SK-N-SH (cell line): ENCODE results near the gene NTHL1. TPM values are rescaled to one million over a fixed set of nuclear protein-coding genes. Genes with fewer than 3 reads are reported as not detected.

Experiments
- CTCF ChIA-PET: fragments of 300-600, 350-600 bp; formaldehyde crosslinking; extraction: SDS; loops from one replicate; lab custom pipeline; 2021; lab: Yijun Ruan, JAX
- POLR2A ChIA-PET: fragments of 350-600 bp; sonication (Branson Sonifier 250); formaldehyde crosslinking; extraction: SDS; loops from one replicate; lab custom pipeline; 2020; ENCODE audit warnings: antibody characterized with exemption, inconsistent platforms; lab: Yijun Ruan, JAX
- DNase-seq: peaks from one replicate; pipeline ENCODE4 v3.0.0; 2012
- H2AFZ ChIP-seq: fragments of 200-600 bp; sonication (generic); 2 replicates; pipeline ENCODE4 v1.8.1; 2016; ENCODE audit warnings: antibody characterized with exemption, mild to moderate bottlenecking, low read depth
- H3F3A ChIP-seq: fragments of 200-600 bp; sonication (generic); replicated peaks from 2 replicates; pipeline ENCODE3; 2016; ENCODE audit warnings: antibody characterized with exemption, mild to moderate bottlenecking; ENCODE audit not compliant: insufficient read depth
- H3K27ac ChIP-seq, 2 experiments: fragments of 200-500 bp in 1 of 2; fragments of 200-600 bp in 1 of 2; sonication (Bioruptor generic) in 1 of 2; sonication (generic), shearing (Covaris generic) in 1 of 2; 2 replicates each; pipeline versions ENCODE4 v1.5.1 to v1.6.1; 2014 to 2016; ENCODE audit warnings: low read depth in 2 of 2, inconsistent platforms in 1 of 2, low read length in 1 of 2, mild to moderate bottlenecking in 1 of 2, mixed read lengths in 1 of 2
- H3K27me3 ChIP-seq: fragments of 200-600 bp; sonication (generic), shearing (Covaris generic); 2 replicates; pipeline ENCODE4 v1.6.1; 2016; ENCODE audit warnings: mixed run types; ENCODE audit not compliant: insufficient read depth
- H3K36me3 ChIP-seq, 2 experiments: fragments of 200-500 bp in 1 of 2; fragments of 200-600 bp in 1 of 2; sonication (Bioruptor generic) in 1 of 2; sonication (generic) in 1 of 2; replicated peaks in 1 of 2; 2 replicates each; pipeline versions ENCODE3 to v1.5.1; 2014 to 2016; ENCODE audit warnings: low read length in 1 of 2, mild to moderate bottlenecking in 1 of 2; ENCODE audit not compliant: insufficient read depth in 2 of 2, control insufficient read depth in 1 of 2
- H3K4me1 ChIP-seq, 2 experiments: fragments of 200-500 bp in 1 of 2; fragments of 200-600 bp in 1 of 2; sonication (Bioruptor generic) in 1 of 2; sonication (generic), shearing (Covaris generic) in 1 of 2; 2 replicates each; pipeline versions ENCODE4 v1.5.1 to v1.6.1; 2014 to 2016; ENCODE audit warnings: low read depth in 1 of 2, low read length in 1 of 2, mixed run types in 1 of 2; ENCODE audit not compliant: insufficient read depth in 2 of 2, control insufficient read depth in 1 of 2
- H3K4me2 ChIP-seq: fragments of 200-600 bp; sonication (generic), shearing (Covaris generic); 2 replicates; pipeline ENCODE4 v1.6.1; 2017; ENCODE audit warnings: mixed run types
- H3K4me3 ChIP-seq, 2 experiments: fragments of 200-500 bp in 1 of 2; fragments of 200-600 bp in 1 of 2; sonication (Bioruptor generic) in 1 of 2; sonication (generic), shearing (Covaris generic) in 1 of 2; 2 replicates each; pipeline versions ENCODE4 v1.5.1 to v1.8.1; 2014 to 2016; ENCODE audit warnings: low read depth in 2 of 2, inconsistent platforms in 1 of 2, low read length in 1 of 2, mild to moderate bottlenecking in 1 of 2, mixed read lengths in 1 of 2, moderate library complexity in 1 of 2
- H3K79me2 ChIP-seq: fragments of 200-600 bp; sonication (generic); 2 replicates; pipeline ENCODE4 v1.8.1; 2017; ENCODE audit warnings: mild to moderate bottlenecking; ENCODE audit not compliant: insufficient read depth
- H3K9ac ChIP-seq: fragments of 200-600 bp; sonication (generic); 2 replicates; pipeline ENCODE4 v1.6.1; 2017; ENCODE audit warnings: mixed run types
- H3K9me2 ChIP-seq: fragments of 200-600 bp; sonication (generic); 2 replicates; pipeline ENCODE4 v1.6.1; 2017; ENCODE audit warnings: mixed run types
- H3K9me3 ChIP-seq: fragments of 200-600 bp; sonication (generic); 2 replicates; pipeline ENCODE4 v1.6.1; 2017; ENCODE audit warnings: mixed run types, mild to moderate bottlenecking, moderate library complexity
- H4K20me1 ChIP-seq: fragments of 200-600 bp; sonication (generic); 2 replicates; pipeline ENCODE4 v1.6.1; 2017; ENCODE audit warnings: mild to moderate bottlenecking, mixed run types; ENCODE audit not compliant: insufficient read depth
- ELF1 ChIP-seq: IDR thresholded peaks from 2 replicates; pipeline ENCODE4 v1.4.0; 2012
- EP300 ChIP-seq, 2 experiments: IDR thresholded peaks; 2 replicates each; pipeline versions ENCODE4 v1.4.0 to v1.6.1; 2012; ENCODE audit warnings: borderline replicate concordance in 1 of 2, low read depth in 1 of 2, low read length in 1 of 2
- FOSL2 ChIP-seq: IDR thresholded peaks from 2 replicates; pipeline ENCODE4 v1.4.0; 2012; ENCODE audit warnings: low read depth, mild to moderate bottlenecking, moderate library complexity, borderline replicate concordance
- FOXJ3 ChIP-seq: sonication (generic); formaldehyde crosslinking; IDR thresholded peaks from 2 replicates; pipeline ENCODE4 v1.5.1; 2020; ENCODE audit warnings: mild to moderate bottlenecking, missing genetic modification reagents
- MEF2A ChIP-seq: IDR thresholded peaks from 2 replicates; pipeline ENCODE4 v1.4.0; 2012; ENCODE audit warnings: low read depth, borderline replicate concordance
- MXI1 ChIP-seq: IDR thresholded peaks from 2 replicates; pipeline ENCODE4 v1.6.1; 2012; ENCODE audit warnings: mild to moderate bottlenecking, low read depth, low read length, improper control_type of control experiment
- NRF1 ChIP-seq: IDR thresholded peaks from 2 replicates; pipeline ENCODE4 v1.6.1; 2012; ENCODE audit warnings: low read depth, mild to moderate bottlenecking, low read length
- RCOR1 ChIP-seq: fragments of 150-350 bp; IDR thresholded peaks from 2 replicates; pipeline ENCODE4 v1.6.1; 2017; ENCODE audit warnings: antibody characterized with exemption, low read length
- WGBS: methylation state at CpG from one replicate; pipeline ENCODE4 v1.1.6; 2017; ENCODE audit warnings: low lambda C conversion rate; 5-methylcytosine and 5-hydroxymethylcytosine counted together
- polyA plus RNA-seq, 3 experiments: library from polyadenylated mRNA; depleted of rRNA; stranded (reverse); fragments of >200 nt; gene quantifications; 2 replicates each; pipeline ENCODE4 v1.2.3, GENCODE V29; 2012
- TF ChIP-seq, protein P1 (sequence below): IDR thresholded peaks from 2 replicates; pipeline ENCODE4 v1.4.0; 2012; ENCODE audit warnings: low read depth, borderline replicate concordance
- TF ChIP-seq, protein P2 (sequence below): fragments of 150-350 bp; IDR thresholded peaks from 2 replicates; pipeline ENCODE4 v1.6.1; 2017; ENCODE audit warnings: antibody characterized with exemption, low read length, low read depth, borderline replicate concordance

NTHL1 gene
- polyA plus RNA-seq, 1 of the 3 experiments (the other 2 are of a cell fraction): 77.3 TPM

DNA sequence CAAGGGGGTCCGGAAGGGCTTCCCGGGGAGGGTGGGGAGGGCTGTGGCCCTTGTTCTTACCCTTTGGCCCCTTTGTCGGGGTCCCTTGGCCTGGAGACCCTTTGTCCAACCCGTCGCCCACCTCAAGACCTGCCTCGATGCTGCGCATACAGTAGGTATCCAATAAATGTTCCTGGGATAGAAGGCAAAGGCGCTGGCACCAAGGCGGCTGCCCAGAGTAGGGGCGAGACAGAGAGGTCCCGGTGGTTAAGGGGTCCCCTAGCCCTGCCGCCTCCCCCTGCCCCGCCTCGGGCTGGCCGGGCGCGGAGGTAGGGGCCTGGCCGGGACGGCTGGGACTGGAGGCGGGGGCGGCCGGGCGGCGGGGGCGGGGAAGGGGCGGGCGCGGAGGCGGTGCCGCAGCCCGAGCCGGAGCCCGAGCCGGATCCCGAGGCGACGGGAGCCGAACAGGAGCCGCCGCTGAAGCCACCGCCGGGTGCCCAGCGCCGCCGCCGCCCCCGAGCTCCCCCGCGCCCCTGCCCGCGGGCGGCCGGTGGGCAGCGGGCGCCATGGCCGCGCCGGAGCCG lies 21.1 kb downstream of the NTHL1 start, which contains the start of gene NHERF2 (continued):
- TF ChIP-seq EP300 (IDR thresholded peaks at IDR 0.05; ENCODE audit: borderline replicate concordance in 1 of 2, low read depth in 1 of 2, low read length in 1 of 2): no peak
- TF ChIP-seq MEF2A: no peak
- no peak for TF ChIP-seq NRF1
- TF ChIP-seq, all 33 proteins: peak for 0

DNA sequence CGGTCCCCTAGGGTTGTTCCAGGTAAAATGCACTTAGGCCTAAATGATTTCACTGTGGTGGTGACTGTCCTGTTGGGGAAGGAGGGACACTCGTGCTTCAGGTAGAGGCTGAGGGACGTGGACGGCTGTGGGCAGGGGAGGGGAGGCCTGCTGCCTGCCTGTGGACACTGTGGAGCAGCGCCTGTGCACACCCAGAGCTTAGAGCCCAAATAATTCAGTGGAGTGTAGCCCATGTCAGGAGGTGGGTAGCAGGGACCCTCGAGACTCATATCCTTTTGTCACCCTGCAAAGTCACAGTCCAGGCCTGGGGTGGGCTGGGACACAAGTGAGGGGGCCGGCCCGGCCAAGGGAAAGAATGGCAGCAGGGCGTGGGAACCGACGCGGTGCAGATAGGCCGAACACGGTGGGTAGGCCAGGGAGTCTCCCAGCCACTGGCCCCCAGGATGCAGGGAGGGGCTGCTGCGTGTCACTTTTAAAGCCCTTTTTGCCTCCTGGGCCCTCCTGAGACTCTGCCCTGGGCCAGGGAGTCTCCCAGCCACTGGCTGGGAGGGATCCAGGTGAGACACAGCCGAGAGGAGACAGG lies 21.7 kb downstream of the NTHL1 start:
- TF ChIP-seq MXI1 (no peak), RCOR1 (no peak), ELF1 (no peak), MEF2A (no peak)
- TF ChIP-seq, protein P1, sequence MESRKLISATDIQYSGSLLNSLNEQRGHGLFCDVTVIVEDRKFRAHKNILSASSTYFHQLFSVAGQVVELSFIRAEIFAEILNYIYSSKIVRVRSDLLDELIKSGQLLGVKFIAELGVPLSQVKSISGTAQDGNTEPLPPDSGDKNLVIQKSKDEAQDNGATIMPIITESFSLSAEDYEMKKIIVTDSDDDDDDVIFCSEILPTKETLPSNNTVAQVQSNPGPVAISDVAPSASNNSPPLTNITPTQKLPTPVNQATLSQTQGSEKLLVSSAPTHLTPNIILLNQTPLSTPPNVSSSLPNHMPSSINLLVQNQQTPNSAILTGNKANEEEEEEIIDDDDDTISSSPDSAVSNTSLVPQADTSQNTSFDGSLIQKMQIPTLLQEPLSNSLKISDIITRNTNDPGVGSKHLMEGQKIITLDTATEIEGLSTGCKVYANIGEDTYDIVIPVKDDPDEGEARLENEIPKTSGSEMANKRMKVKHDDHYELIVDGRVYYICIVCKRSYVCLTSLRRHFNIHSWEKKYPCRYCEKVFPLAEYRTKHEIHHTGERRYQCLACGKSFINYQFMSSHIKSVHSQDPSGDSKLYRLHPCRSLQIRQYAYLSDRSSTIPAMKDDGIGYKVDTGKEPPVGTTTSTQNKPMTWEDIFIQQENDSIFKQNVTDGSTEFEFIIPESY: no peak
- TF ChIP-seq, protein P2, sequence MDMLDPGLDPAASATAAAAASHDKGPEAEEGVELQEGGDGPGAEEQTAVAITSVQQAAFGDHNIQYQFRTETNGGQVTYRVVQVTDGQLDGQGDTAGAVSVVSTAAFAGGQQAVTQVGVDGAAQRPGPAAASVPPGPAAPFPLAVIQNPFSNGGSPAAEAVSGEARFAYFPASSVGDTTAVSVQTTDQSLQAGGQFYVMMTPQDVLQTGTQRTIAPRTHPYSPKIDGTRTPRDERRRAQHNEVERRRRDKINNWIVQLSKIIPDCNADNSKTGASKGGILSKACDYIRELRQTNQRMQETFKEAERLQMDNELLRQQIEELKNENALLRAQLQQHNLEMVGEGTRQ: no peak
- TF ChIP-seq, all 33 proteins: peak for 0
- CTCF ChIA-PET: interaction anchor here (1.3 to 6.5 kb wide), 5 partner anchors 14 to 126 kb away, joined by 3 to 68 read pairs (median 25); no protein-coding TSS in a partner anchor
- H3K4me2 ChIP-seq: peak overlapping the region; percentile 54; the same call in 1 of the 2 replicates
- WGBS: 92% methylated on average over 16 of the region's 16 CpGs
- DNase-seq: no peak
- H3F3A ChIP-seq: peaks cover 9% of the 10 kb centered on the region
- peaks cover 15% of the 10 kb centered on the region; the same call in 1 of the 2 replicates for H3K79me2 ChIP-seq
- POLR2A ChIA-PET: no interaction called here
- peaks cover 8% of the 10 kb centered on the region; the same call in 1 of the 2 replicates for H4K20me1 ChIP-seq
- H2AFZ ChIP-seq: no peak overlapping the region
- 0 out of 2 replicates have a peak overlapping the region, but pooled peaks have one; percentile 10 for H3K9ac ChIP-seq
- H3K9me2 ChIP-seq: no peaks in the 10 kb centered on the region
- H3K27ac ChIP-seq: no peak overlapping the region; a peak in 1 of 4 replicates
- H3K36me3 ChIP-seq: peaks cover 0 to 6% of the 10 kb centered on the region in 2 experiments
- peaks cover 7 to 29% of the 10 kb centered on the region in 2 experiments; a peak in 2 of 4 replicates for H3K4me1 ChIP-seq
- no peaks in the 10 kb centered on the region for H3K9me3 ChIP-seq
- H3K27me3 ChIP-seq: no peaks in the 10 kb centered on the region
- H3K4me3 ChIP-seq: peak overlapping the region; percentile 46 to 67; a peak in 1 of 4 replicates

- ChIA-PET CTCF (interaction anchor here (0.9 to 6.5 kb wide), 7 partner anchors 14 to 126 kb away, joined by 3 to 68 read pairs (median 25); partner anchors contain the start of genes NTHL1 and TSC2), POLR2A (no interaction called here)
- peaks cover 9% of the 10 kb centered on the region for H3F3A ChIP-seq
- DNase-seq: no peak
- no peak overlapping the region for H3K9ac ChIP-seq
- H3K27ac ChIP-seq: no peak overlapping the region
- peaks cover 4% of the 10 kb centered on the region; the same call in 1 of the 2 replicates for H3K27me3 ChIP-seq
- TF ChIP-seq FOSL2: no peak
- TF ChIP-seq FOXJ3 (CRISPR knock-in tag): no peak
- no peak overlapping the region for H2AFZ ChIP-seq
- H3K4me2 ChIP-seq: no peak overlapping the region
- H4K20me1 ChIP-seq: peaks cover 8% of the 10 kb centered on the region; the same call in 1 of the 2 replicates
- peaks cover 7 to 29% of the 10 kb centered on the region in 2 experiments; a peak in 2 of 4 replicates for H3K4me1 ChIP-seq
- H3K9me3 ChIP-seq: no peaks in the 10 kb centered on the region
- H3K9me2 ChIP-seq: no peaks in the 10 kb centered on the region
- 100% methylated on average over 3 of the region's 14 CpGs for WGBS
- H3K36me3 ChIP-seq: peaks cover 0 to 5% of the 10 kb centered on the region in 2 experiments
- H3K4me3 ChIP-seq: no peak overlapping the region
- peaks cover 15% of the 10 kb centered on the region; the same call in 1 of the 2 replicates for H3K79me2 ChIP-seq
Measured at GRCh38 chr16:2025251-2025650, 22.4 kb downstream of the NTHL1 start.
